Esophagus muscularis mucosa (tissue), 3 donors: ENCODE results near the gene PTPRE.

Experiments used
- CTCF ChIP-seq, 3 experiments: fragments of 200-600 bp in 2 of 3; fragments of 450-650 bp in 1 of 3; sonication (generic) in 2 of 3; IDR thresholded peaks; one replicate each; pipeline ENCODE4 v1.5.1; 2017 to 2019; ENCODE audit warnings: antibody characterized with exemption in 3 of 3, mild to moderate bottlenecking in 2 of 3, moderate library complexity in 1 of 3
- POLR2AphosphoS5 ChIP-seq, 2 donors: sonication (generic); formaldehyde crosslinking; IDR thresholded peaks; one replicate each; pipeline ENCODE4 v1.6.1; 2017; ENCODE audit warnings: antibody characterized with exemption in 2 of 2

- no peak for TF ChIP-seq POLR2AphosphoS5 (IDR thresholded peaks at IDR 0.05)
- TF ChIP-seq CTCF (IDR thresholded peaks at IDR 0.05), result no peak
Measured at GRCh38 chr10:128013626-128014025, 106.7 kb downstream of the PTPRE start.
